Muscle of leg (tissue), 11 donors: Measurements from ENCODE around the gene CENPP. TPM values are rescaled to one million over a fixed set of nuclear protein-coding genes. Genes with fewer than 3 reads are reported as not detected.
"Not testable (repeated sequence)": the region's sequence is repeated elsewhere in the genome, so short reads cannot be mapped to it uniquely, and the experiment has no call there.

Experiments
- DNase-seq: peaks from one replicate; pipeline ENCODE4 v3.0.0; 2013
- H3K27ac ChIP-seq: one replicate; pipeline ENCODE4 v1.5.1; 2013; ENCODE audit warnings: mild to moderate bottlenecking, low read length, control low read depth
- H3K27me3 ChIP-seq: one replicate; pipeline ENCODE4 v1.6.1; 2013; ENCODE audit warnings: low read length; ENCODE audit not compliant: control insufficient read depth, insufficient read depth
- H3K36me3 ChIP-seq: one replicate; pipeline ENCODE4 v1.6.1; 2013; ENCODE audit warnings: low read length; ENCODE audit not compliant: control insufficient read depth, insufficient read depth
- H3K4me1 ChIP-seq: one replicate; pipeline ENCODE4 v1.6.1; 2013; ENCODE audit warnings: low read length; ENCODE audit not compliant: control insufficient read depth, insufficient read depth
- H3K4me3 ChIP-seq: one replicate; pipeline ENCODE4 v1.5.1; 2013; ENCODE audit warnings: low read length, control low read depth
- H3K9me3 ChIP-seq: replicated peaks from 2 replicates; pipeline ENCODE4 v1.6.1; 2013; ENCODE audit warnings: low read depth, low read length; ENCODE audit not compliant: control insufficient read depth
- WGBS: methylation state at CpG from one replicate; pipeline ENCODE4 v1.1.5; 2013; ENCODE audit warnings: missing lambda C conversion rate; ENCODE audit not compliant: insufficient coverage; 5-methylcytosine and 5-hydroxymethylcytosine counted together
- polyA plus RNA-seq, 8 donors: library from polyadenylated mRNA; unstranded; fragments of 120-200 nt; gene quantifications; one replicate each; pipeline versions ENCODE4 v1.2.1 to v1.2.3, GENCODE V29; 2013; ENCODE audit warnings: inconsistent platforms in 1 of 8, low replicate concordance in 1 of 8; ENCODE audit not compliant: insufficient read length in 8 of 8, insufficient read depth in 1 of 8
- total RNA-seq: library from RNA; stranded (reverse); fragments of 120-200 nt; gene quantifications from one replicate; pipeline ENCODE4 v1.2.4, GENCODE V29; 2013

Gene CENPP
- total and polyA plus RNA-seq, 9 donors: 3.6 to 6.4 (median 5.5) TPM

GRCh38 chr9:92616199-92616641 is 290.5 kb downstream of the CENPP start:
- DNase-seq: peak; percentile 94
- H3K9me3 ChIP-seq: no peaks in the 10 kb centered on the region
- peaks cover 59% of the 10 kb centered on the region for H3K4me1 ChIP-seq
- H3K36me3 ChIP-seq: peaks cover 46% of the 10 kb centered on the region
- WGBS: no CpG with 5 or more reads among the region's 11 CpGs
- H3K4me3 ChIP-seq: no peak overlapping the region
- H3K27ac ChIP-seq: peak overlapping the region; percentile 93
- H3K27me3 ChIP-seq: no peaks in the 10 kb centered on the region

GRCh38 chr9:92616655-92617111 is 290.9 kb downstream of the CENPP start:
- no peaks in the 10 kb centered on the region for H3K27me3 ChIP-seq
- 36% methylated on average over 7 of the region's 11 CpGs for WGBS

GRCh38 chr9:92617195-92617813 is 291.6 kb downstream of the CENPP start:
- H3K4me3 ChIP-seq: no peak overlapping the region
- H3K4me1 ChIP-seq: peaks cover 48% of the 10 kb centered on the region
- DNase-seq: no peak
- WGBS: 85% methylated on average over 8 of the region's 11 CpGs
- H3K36me3 ChIP-seq: peaks cover 42% of the 10 kb centered on the region
- H3K27ac ChIP-seq: peak overlapping the region; percentile 93
- H3K27me3 ChIP-seq: no peaks in the 10 kb centered on the region
- H3K9me3 ChIP-seq: no peaks in the 10 kb centered on the region

More at GRCh38 chr9:92616655-92617111, 290.9 kb downstream of the CENPP start:
- Histone ChIP-seq H3K4me1 (peaks cover 54% of the 10 kb centered on the region), H3K9me3 (no peaks in the 10 kb centered on the region), H3K36me3 (peaks cover 46% of the 10 kb centered on the region), H3K4me3 (no peak overlapping the region), H3K27ac (peak overlapping the region; percentile 93)
- peak; percentile 65 for DNase-seq

GRCh38 chr9:92617951-92618510 is 292.3 kb downstream of the CENPP start:
- WGBS: 77% methylated on average over 11 of the region's 11 CpGs
- DNase-seq: no peak
- Histone ChIP-seq H3K4me3 (no peak overlapping the region), H3K27me3 (no peaks in the 10 kb centered on the region), H3K36me3 (peaks cover 36% of the 10 kb centered on the region), H3K9me3 (no peaks in the 10 kb centered on the region), H3K27ac (peak overlapping the region; percentile 93), H3K4me1 (peaks cover 41% of the 10 kb centered on the region)

GRCh38 chr9:92618633-92619225 is 293.0 kb downstream of the CENPP start:
- H3K36me3 ChIP-seq: peaks cover 33% of the 10 kb centered on the region
- peak overlapping the region; percentile 54 for H3K27ac ChIP-seq
- WGBS: 73% methylated on average over 10 of the region's 10 CpGs
- H3K4me1 ChIP-seq: peaks cover 41% of the 10 kb centered on the region
- H3K4me3 ChIP-seq: no peak overlapping the region
- no peaks in the 10 kb centered on the region for H3K9me3 ChIP-seq
- no peak for DNase-seq
- no peaks in the 10 kb centered on the region for H3K27me3 ChIP-seq

GRCh38 chr9:92619601-92620300 is 294.0 kb downstream of the CENPP start:
- H3K27ac ChIP-seq: no peak overlapping the region
- H3K27me3 ChIP-seq: no peaks in the 10 kb centered on the region
- no peaks in the 10 kb centered on the region for H3K9me3 ChIP-seq
- no peak for DNase-seq
- 75% methylated on average over 23 of the region's 24 CpGs for WGBS
- H3K4me3 ChIP-seq: no peak overlapping the region
- H3K4me1 ChIP-seq: peaks cover 40% of the 10 kb centered on the region
- H3K36me3 ChIP-seq: peaks cover 29% of the 10 kb centered on the region

- H3K9me3 ChIP-seq: no peaks in the 10 kb centered on the region
- H3K27me3 ChIP-seq: no peaks in the 10 kb centered on the region
- no peak overlapping the region for H3K4me3 ChIP-seq
- no peak for DNase-seq
- H3K4me1 ChIP-seq: peaks cover 31% of the 10 kb centered on the region
- WGBS: 90% methylated on average over 2 of the region's 5 CpGs
- peaks cover 26% of the 10 kb centered on the region for H3K36me3 ChIP-seq
- H3K27ac ChIP-seq: no peak overlapping the region
Measured at GRCh38 chr9:92620845-92621244, 295.1 kb downstream of the CENPP start.

GRCh38 chr9:92623936-92624335 is 298.2 kb downstream of the CENPP start:
- H3K36me3 ChIP-seq: peaks cover 17% of the 10 kb centered on the region

GRCh38 chr9:92626484-92626883 is 300.7 kb downstream of the CENPP start:
- H3K9me3 ChIP-seq: no peaks in the 10 kb centered on the region
- H3K4me3 ChIP-seq: no peak overlapping the region
- no peaks in the 10 kb centered on the region for H3K27me3 ChIP-seq
- peaks cover 10% of the 10 kb centered on the region for H3K36me3 ChIP-seq
- H3K4me1 ChIP-seq: no peaks in the 10 kb centered on the region
- H3K27ac ChIP-seq: no peak overlapping the region
- DNase-seq: no peak

More at GRCh38 chr9:92623936-92624335, 298.2 kb downstream of the CENPP start:
- H3K27ac ChIP-seq, H3K4me3 ChIP-seq, DNase-seq, H3K4me1 ChIP-seq, H3K9me3 ChIP-seq, H3K27me3 ChIP-seq: not testable (repeated sequence)
- 76% methylated on average over 2 of the region's 3 CpGs for WGBS

- no CpG with 5 or more reads among the region's 5 CpGs for WGBS
- no peak overlapping the region for H3K27ac ChIP-seq
- DNase-seq: no peak
- peaks cover 2% of the 10 kb centered on the region for H3K4me1 ChIP-seq
- no peak overlapping the region for H3K4me3 ChIP-seq
- H3K9me3 ChIP-seq: no peaks in the 10 kb centered on the region
- peaks cover 20% of the 10 kb centered on the region for H3K36me3 ChIP-seq
- H3K27me3 ChIP-seq: no peaks in the 10 kb centered on the region
Measured at GRCh38 chr9:92627651-92628050, 301.9 kb downstream of the CENPP start.
